ENCODE measurements around the gene CLPX.
"Not testable (repeated sequence)": the region's sequence is repeated elsewhere in the genome, so short reads cannot be mapped to it uniquely, and the experiment has no call there.

CLPX gene

GRCh38 chr15:65165875-65166274 is 19.3 kb downstream of the CLPX start:
- DNase-seq, result no peak

GRCh38 chr15:65164139-65164538 is 21.0 kb downstream of the CLPX start:
- DNase-seq, result no peak

DNA sequence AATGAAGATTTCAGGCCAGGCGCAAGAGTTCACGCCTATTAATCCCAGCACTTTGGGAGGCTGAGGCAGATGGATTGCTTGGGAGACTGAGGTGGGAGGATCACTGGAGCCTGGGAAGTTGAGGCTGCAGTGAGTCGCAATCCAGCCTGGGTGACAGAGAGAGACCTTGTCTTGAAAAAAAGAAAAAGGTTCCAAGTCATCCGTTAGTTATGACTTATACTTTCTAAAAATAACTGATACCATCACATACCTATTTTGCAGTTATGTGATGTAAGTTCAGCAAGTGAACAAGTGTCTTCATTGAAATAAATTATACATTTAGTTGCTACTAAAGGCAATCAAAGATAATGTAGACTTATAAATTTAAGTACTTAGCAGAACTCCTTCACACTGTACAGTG is 22.1 kb downstream of the CLPX start:
- no peak for DNase-seq

GRCh38 chr15:65156692-65157091 is 28.4 kb downstream of the CLPX start:
- DNase-seq, result no peak

GRCh38 chr15:65154720-65155119 is 30.4 kb downstream of the CLPX start:
- DNase-seq, result no peak

GRCh38 chr15:65147902-65148301 is 37.2 kb downstream of the CLPX start:
- DNase-seq, result no peak

DNA sequence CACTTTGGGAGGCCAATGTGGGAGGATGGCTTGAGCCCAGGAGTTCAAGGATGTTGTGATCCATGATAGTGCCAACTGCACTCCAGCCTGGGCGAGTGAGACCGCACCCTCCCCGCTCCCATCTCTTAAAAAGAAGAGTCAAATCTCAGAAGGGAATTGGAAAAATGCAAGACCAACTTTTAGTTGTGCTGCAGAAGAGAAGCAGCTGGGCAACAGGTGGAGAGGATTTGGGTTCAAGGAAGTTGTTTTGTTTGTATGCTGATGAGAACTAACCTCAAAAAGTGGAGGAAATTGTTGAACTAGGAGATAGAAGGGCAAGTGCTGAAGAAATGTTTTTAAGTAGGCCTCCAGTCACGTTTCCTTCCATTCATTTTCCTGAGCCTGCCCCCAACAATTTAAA is 38.7 kb downstream of the CLPX start:
- no peak for DNase-seq

- not testable (repeated sequence) for DNase-seq
Observed at GRCh38 chr15:65138631-65139030, 46.5 kb downstream of the CLPX start.

DNA sequence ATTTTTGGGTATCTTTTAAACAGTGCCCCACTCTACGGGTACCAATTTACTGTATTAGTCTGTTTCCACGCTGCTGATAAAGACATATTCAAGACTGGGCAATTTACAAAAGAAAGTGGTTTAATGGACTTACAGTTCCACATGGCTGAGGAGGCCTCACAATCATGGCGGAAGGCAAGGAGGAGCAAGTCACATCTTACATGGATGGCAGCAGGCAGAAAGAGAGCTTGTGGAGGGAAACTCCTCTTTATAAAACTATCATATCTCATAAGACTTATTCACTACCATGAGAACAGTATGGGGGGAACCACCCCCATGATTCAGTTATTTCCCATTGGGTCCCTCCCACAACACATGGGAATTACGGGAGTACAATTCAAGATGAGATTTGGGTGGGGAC is 47.2 kb downstream of the CLPX start:
- DNase-seq, result not testable (repeated sequence)

GRCh38 chr15:65137089-65137488 is 48.1 kb downstream of the CLPX start:
- not testable (repeated sequence) for DNase-seq

DNA sequence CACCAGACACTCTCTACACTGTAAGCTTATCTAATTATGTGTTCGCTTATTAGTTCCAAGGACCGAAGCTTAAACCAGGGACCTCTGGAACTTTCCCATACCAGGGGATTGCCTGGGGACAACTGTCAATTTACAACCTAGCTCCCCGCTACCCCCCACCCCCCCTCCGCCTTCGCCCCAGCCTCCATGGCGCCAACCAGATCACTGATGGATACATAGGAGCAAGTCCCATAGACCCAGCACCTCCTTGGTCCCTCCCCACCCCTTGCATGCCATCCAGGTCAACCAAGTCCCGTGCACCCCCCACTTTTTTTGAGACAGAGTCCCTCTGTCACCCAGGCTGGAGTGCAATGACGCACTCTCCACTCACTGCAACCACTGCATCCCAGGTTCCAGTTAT is 50.6 kb downstream of the CLPX start:
- no peak for DNase-seq

DNA sequence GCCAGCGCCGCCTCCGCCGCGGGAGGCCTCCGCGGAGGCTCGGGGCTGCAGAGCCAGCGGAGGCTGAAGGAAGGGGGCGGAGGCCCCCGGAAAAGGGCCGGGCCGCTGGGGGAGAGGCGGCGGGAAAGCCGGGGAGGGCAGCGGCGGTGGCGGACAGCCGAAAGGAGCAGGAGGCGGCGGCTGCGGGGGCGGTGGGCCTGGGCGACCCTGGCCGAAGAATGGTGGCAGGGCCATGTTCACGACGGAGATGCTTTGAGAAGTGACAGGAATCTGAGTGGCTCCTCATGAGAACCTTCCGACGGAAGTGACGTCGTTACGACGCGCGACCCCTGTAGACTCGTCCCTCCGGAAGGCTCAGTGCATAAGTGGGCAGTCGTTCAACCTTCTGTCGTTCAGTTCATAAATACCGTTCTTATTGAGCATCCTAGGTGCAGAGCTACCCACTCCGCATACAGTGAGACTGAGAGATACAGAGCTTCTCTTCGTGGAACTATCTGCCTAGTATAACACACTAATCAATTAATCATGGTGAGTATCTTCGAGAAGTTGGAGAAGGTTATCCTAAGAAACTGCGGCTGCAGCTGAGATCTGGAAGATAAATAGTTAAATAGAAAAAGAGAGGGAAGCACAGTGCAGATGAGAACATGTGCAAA is 51.5 kb downstream of the CLPX start, which contains the start of gene PDCD7:
TSS of gene PDCD7 (minus strand) at position 261 of the 653 bp plus-strand sequence. CDS start at position 234, 27 bp downstream.
- peak; percentile 92 for DNase-seq

- DNase-seq, result peak; percentile 73
Observed at GRCh38 chr15:65132878-65133547, 52.1 kb downstream of the CLPX start.

DNA sequence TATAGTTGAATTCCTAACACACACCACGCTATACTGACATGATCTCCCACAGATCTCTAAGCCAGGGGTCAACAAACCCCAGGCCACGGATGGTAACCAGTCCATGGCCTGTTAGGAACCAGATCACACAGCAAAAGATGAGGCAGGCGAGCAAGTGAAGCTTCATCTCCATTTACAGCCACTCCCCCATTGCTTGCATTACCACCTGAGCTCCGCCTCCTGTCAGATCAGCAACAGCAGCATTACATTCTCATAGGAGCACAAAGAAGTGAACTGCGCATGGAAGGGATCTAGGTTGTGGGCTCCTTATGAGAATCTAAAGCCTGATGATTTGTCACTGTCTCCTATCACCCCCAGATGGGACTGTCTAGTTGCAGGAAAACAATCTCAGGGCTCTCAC is 54.2 kb downstream of the CLPX start:
- no peak for DNase-seq

DNA sequence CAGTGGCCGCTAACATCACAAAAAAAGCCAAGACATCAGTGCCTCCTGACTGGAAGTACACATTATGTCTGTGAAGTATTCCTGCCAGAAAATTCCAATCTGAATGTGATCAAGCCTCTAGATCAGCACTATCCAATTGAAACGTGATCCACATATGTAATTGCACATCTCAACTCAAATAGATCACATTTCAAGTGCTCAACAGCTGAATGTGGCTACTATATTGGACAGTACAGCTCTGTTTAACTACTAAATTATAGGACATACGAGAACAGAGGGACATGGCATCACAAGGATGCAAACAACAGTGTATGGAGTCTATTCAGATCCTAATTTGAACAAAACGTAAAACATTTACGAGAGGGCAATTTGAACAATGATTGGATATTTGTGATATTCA is 69.6 kb downstream of the CLPX start:
- DNase-seq, result no peak

GRCh38 chr15:65115086-65115485 is 70.1 kb downstream of the CLPX start, which contains the start of gene UBAP1L:
TSS of gene UBAP1L (minus strand) at chr15:65115200. CDS start at chr15:65106215, 8,985 bp downstream.
- DNase-seq, result no peak

DNA sequence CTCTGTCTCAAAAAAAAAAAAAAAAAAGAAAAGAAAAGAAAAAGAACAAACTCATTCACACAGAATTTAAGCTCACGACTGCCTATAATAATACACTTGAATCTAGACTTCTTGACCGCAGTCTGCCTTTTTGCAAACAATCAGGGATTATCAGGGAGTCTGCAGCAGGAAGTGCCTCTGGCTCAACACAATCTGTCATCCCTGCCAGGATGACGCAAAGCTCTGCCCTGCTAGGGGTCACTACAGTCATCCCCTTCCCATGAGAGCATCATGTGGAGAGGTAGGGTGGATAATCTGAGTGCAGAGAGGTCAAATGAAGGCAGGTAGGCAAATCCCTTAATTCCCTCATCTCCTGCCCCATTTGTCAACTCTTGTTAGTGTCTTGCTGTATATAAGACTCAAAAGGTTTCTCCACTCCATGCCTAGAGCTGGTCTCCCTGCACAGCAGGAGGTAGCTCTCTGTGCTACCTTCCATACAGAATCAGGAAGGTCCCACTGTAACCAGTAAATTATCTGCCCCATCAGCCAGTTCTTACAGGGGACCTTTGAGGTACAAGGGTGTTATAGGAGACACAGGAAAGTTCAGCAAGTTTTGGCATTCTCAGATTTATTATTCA is 74.4 kb downstream of the CLPX start:
- DNase-seq, result no peak

DNA sequence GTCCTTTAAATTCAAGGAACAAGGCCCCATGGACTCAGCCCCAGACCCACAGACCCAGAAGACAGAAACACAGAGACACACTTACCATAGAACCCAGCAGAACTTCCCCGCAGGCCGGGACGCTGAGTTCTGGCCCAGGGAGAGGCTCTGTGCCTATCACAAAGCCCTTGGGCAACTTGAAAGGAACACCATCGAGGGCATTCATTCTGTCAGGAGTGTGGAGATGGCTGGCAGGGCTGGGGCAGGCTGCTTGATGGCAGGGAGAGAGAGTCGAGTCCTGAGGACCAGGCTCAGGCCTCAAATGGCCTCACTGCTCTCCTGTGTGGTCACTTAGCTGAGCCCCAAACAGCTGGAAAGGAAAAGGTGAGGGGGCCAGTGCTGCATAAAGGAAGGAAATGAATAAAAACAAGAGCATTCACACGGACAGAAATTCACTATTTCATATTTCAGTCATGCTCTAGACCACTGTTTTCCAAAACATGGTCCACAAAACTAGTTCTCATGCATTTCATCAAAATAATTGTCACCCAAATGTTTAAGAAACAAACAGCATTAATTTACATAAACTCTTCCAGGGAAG is 79.0 kb downstream of the CLPX start:
- DNase-seq, result no peak

- no peak for DNase-seq
Observed at GRCh38 chr15:65105038-65105437, 80.1 kb downstream of the CLPX start.

DNA sequence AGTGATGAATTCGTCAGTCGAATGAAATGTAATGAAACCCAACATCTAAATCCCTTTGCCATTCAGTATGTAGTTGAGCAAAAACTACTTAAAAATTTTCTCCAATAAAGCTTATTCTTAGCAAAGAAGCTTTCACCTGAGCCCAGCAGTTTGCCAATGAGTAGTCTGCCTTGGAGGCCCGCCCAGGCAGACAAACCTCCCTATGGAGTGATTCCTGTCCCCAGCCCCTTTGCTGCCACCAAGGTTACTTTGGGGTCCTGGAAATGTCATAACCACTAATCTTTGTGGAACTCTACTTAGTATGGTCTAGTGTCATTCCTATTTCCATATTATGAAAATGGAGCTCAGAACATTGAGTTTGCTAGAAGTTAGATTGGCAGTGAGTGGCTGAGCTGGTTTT is 82.2 kb downstream of the CLPX start:
- no peak for DNase-seq

GRCh38 chr15:65101891-65102708 is 83.0 kb downstream of the CLPX start:
- DNase-seq, result no peak

GRCh38 chr15:65101411-65101890 is 83.7 kb downstream of the CLPX start:
- DNase-seq, result peak; percentile 68

DNA sequence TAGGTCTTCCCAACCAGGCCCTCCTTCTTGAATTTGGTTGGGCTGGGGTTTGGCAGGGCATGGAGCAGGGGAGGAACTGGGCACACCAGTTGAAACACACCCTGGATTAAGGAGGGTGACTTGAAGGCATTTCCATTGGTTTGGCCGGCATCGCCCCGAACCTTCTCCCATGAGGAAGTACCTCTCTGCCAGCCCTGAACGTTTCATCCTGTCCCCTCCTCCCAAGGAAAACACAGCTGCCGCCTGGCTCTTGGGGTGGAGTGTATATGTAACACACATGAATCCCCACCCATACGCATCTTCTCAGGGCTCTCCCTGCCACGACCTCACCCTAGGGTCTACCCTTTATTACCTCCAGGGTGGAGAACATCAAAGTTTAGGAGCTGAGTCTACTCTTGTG is 84.7 kb downstream of the CLPX start:
- DNase-seq, result no peak

Data from inflammatory macrophage treated with lipopolysaccharide for 4 hours (primary cell).